Transverse colon (tissue), 4 donors: Measurements from ENCODE around the gene ITPR2.

Experiments used
- CTCF ChIP-seq, 5 experiments: fragments of 200-600 bp in 3 of 5; fragments of 450-650 bp in 2 of 5; sonication (generic) in 3 of 5; IDR thresholded peaks; 1 replicate in 2 of 5; 2 replicates in 3 of 5; pipeline ENCODE4 v1.5.1; 2016 to 2017; ENCODE audit warnings: antibody characterized with exemption in 5 of 5, inconsistent platforms in 3 of 5, mild to moderate bottlenecking in 2 of 5, moderate library complexity in 1 of 5
- EP300 ChIP-seq: sonication (generic); formaldehyde crosslinking; IDR thresholded peaks from one replicate; pipeline ENCODE4 v1.6.1; 2017; ENCODE audit warnings: antibody characterized with exemption, low read depth
- POLR2A ChIP-seq: fragments of 450-650 bp; IDR thresholded peaks from one replicate; pipeline ENCODE4 v1.6.1; 2016; ENCODE audit warnings: antibody characterized with exemption, mild to moderate bottlenecking, moderate library complexity
- POLR2AphosphoS5 ChIP-seq, 3 donors: sonication (generic); formaldehyde crosslinking; IDR thresholded peaks; one replicate each; pipeline ENCODE4 v1.6.1; 2016; ENCODE audit warnings: antibody characterized with exemption in 3 of 3

- TF ChIP-seq POLR2A: no peak
- no peak for TF ChIP-seq CTCF (IDR thresholded peaks at IDR 0.05)
- TF ChIP-seq POLR2AphosphoS5 (IDR thresholded peaks at IDR 0.05): no peak
- TF ChIP-seq EP300: no peak
These were observed 391.6 kb downstream of the ITPR2 start for GRCh38 chr12:26441434-26441833.
